Neural progenitor cell (in vitro differentiated cells): Measurements from ENCODE around the gene PROB1.

ENCODE experiments used
- CTCF ChIP-seq: fragments of 200-600 bp; sonication (generic); IDR thresholded peaks from 2 replicates; pipeline ENCODE4 v1.5.1; 2017; ENCODE audit warnings: antibody characterized with exemption, mild to moderate bottlenecking
- EZH2 ChIP-seq: fragments of 200-600 bp; sonication (generic); IDR thresholded peaks from 2 replicates; pipeline ENCODE4 v1.6.1; 2017; ENCODE audit warnings: antibody characterized with exemption, mild to moderate bottlenecking, moderate library complexity
- EZH2phosphoT487 ChIP-seq: fragments of 200-600 bp; sonication (generic); IDR thresholded peaks from 2 replicates; pipeline ENCODE4 v1.6.1; 2017; ENCODE audit warnings: antibody characterized with exemption

GRCh38 chr5:139410121-139410992 lies 15.5 kb upstream of the PROB1 start:
- TF ChIP-seq CTCF (no peak), EZH2 (no peak), EZH2phosphoT487 (no peak)
